NOMO-1 treated with DMSO at 0.1 percent for 48 hours (cell line): ENCODE data around the gene PIGN.

Source experiments
- DNase-seq: peaks from one replicate; lab custom pipeline; 2025; ENCODE audit not compliant: unreplicated experiment; lab: John Stamatoyannopoulos, UW

Gene PIGN

DNA sequence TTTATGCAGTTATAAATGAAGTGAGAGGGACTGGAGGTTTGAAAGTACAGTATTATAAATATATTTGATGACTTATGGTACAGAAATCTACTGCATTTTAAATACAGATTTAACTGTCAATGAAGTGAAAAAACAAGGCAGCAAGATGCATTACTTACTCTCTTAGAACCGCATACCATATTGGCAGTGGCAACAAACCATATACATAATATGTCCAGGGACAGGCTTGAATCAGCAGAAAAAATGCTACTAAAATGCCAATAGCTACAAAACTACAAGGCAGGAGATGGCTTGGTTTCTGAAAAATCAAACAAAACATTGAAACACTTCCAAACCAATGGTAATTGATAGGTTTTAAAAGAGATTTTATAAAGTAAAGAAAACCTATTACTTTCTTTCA is 77.2 kb downstream of the PIGN start:
- DNase-seq, result no peak

DNA sequence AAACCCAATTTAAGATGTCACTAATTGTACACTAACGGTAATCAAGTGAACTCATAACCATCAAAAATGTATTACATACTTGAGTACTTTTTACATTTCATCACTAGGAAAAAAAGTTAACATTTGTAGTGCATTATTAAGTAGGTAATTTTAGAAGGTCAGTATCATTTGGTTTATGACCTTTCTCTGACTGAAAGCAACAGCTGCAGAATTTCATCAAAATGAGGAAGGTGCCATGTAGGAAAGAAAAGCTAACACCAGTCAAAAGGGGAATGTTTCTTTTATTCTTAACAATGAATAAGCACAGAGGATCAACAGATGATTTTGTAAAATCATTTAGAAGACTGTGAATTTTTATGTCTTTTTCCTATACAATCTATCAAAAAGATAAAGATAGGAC is 79.0 kb downstream of the PIGN start:
- DNase-seq, result no peak

DNA sequence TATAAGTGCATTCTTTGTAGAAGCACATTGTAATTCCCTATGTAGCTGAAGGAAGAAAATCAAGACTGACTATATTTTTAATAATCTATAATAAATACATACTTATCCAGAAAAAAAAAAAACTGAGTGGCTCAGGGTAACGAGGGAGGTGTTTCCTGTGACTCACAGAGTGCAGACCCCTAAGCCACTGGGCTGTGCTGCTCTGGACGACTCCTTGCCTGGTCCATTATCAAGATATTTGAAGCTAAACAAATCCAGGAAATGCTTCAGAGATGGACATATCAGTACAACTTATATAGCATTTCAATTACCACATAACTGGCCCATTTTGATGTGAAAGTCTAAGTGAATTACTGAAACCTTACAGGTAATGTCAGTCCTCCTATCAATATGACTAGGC is 80.6 kb downstream of the PIGN start:
- no peak for DNase-seq

DNA sequence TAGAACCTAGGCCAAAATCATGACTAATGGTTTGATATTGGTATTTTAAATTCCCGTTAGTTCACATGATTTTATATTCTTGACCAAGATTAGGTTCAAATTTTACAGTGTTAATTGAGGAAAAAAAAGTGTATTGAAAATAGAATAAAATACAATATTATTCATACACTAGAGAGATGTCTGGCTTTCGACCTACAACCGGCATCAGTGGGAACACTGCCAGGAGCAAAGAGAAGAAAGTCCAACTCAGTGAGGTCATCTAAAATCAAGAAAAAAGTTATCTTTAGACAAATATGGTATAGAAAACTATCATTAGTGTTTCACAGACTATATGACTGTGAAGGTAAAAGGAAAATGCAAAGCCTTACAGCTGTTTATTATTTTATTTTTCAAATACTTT is 81.5 kb downstream of the PIGN start:
- DNase-seq, result no peak

DNA sequence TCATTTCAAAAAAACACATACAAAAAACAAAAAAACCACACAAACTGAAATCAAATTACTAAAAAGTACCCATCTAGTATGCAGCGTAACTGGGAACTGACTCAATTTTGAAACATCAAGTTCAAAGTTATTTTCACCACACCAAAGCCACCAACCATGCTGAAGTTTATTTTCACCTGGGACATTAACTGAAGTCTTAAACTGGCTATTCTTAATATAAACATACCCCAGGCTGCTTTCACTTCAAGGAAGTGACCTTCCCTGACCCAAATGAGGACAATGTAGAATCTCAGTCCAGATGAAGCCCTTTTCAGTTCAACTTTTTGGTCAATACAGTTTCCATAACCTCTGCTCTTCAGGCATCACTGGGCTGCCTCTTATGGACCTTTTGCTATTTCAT is 84.6 kb downstream of the PIGN start:
- DNase-seq, result no peak

DNA sequence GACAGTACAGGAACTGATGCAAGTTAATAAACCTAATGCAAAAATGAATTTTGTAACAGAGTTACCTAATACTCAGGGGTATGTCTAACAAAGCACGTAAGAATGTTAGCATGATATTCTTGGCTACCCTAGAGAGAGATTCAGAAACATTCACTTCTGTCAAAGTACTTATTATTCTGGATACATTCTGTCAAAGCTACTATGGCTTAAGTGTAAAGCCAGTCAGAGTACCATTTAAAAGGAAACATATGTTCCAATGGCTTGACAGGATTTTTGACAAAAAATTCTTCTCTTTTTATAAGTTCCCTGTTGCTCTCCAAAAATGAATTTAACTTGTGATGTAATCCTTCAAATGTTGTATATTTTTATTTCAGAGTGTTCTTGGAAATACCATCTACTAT is 85.5 kb downstream of the PIGN start:
- no peak for DNase-seq

DNA sequence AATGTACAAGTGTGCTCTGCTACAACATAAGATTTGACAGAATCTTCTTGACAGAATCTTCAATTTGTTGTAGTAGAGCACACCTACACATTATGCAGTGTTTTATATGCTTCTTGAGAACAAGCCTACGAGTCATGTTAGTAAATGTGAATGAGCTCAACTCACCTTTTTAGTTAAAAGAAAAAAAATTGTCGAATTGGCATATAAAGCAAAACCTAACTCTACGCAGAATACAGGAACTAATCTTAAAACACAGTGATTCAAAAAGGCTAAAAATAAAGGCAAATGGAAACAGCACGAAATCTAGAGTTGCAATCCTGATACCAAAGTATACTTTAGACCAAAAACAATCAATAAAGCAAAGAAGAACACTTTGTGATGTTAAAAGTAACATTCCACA is 87.9 kb downstream of the PIGN start:
- no peak for DNase-seq

DNA sequence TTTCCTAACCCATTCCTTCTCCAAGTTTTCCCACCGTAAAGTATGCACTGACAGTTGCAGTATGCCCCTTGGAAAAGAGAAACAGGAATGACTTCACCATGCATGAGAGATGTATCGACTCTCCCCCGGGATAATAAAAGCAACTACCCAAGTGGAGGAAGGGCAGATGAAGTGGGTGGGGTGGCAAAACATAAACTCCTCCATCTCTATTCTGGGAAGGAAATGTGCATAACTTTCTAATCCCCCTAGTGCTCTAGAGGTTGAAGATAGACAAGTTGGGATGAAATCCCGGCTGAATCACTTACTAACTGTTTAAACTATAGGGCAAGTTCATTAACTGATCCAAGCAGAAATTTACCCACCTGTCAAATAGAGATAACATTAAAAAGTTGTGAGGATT is 89.2 kb downstream of the PIGN start:
- no peak for DNase-seq

DNA sequence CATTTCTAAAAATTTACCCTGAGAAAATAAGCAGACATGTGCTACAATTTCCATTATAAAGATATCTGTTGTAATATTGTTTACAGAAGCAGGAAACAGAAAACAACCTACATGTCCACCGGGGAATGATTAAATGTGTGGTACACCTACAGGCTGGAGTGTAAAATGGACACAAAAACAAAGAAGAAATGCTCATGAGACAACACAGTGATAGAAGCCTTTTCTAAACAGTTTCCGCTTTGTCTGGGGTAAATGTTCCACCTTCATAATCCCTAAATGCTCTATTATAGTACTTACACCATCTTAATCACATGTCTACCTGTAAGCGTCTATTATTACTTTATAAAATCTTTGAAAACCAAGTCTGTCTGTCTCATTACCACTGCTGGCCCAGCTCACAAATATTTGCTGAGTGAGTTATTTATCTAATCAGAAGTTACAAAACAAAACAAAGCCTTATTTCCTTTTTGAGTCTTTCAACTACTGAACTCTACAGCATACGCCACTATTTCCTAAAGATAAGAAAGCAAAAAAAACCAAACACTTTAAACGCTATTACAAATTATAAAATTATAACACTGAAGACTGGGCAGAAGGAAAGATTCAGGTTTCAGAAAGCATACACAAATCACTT is 95.3 kb downstream of the PIGN start:
- DNase-seq, result no peak

DNA sequence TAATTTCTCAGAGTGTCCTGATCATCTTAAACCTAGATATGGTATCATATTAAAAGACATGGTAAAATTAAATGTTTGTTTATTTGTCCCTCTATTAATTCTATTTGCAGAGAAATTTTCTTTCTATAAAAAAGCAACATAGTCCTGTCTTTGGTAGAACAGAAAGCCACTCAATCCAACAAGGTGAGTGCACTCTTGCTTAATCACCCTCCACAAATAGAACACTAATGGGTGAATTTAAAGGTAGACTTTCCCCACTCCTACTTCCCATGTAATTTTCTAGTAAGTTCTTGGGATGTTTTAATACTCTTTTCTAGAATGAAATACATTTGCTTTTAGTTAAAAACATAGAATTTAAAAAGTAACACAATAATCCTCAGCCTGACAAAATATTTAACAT is 97.7 kb downstream of the PIGN start:
- DNase-seq, result no peak

DNA sequence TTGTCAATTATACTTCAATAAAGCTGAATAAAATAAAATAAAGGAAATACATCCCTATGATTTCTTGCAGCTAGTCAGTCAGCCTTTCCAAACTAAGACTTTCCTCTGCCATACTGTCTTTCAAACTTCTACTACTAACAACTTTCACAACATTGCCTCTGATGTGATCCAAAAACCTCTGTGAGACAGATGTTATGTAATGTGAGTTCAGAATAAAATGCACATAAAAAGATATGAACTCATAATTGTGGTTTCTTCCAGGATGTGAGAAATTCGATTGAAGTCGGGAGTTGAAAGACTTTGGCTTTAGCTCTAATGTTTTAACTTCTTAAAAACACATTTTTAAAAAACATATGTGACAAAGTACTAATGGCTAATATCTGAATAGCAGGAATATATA is 98.7 kb downstream of the PIGN start:
- no peak for DNase-seq

DNA sequence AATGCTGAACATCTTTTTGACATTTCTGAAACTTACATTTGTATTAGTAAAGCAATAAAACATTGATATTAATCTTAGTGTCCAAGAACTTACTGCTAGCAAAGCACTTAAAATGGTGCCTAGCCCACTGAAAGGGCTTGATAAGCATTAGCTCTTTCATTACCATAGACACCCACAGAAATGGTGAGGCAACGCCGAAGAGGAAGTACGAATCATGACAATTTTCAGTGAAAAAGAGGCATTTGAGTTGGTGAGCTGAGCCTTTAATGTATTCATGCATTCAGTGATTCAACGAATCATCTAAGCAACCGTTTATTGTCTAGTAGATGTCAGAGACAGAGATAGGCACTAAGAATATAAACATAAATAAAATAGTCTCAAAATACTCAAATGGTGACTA is 101.1 kb downstream of the PIGN start:
- DNase-seq, result peak; percentile 42

DNA sequence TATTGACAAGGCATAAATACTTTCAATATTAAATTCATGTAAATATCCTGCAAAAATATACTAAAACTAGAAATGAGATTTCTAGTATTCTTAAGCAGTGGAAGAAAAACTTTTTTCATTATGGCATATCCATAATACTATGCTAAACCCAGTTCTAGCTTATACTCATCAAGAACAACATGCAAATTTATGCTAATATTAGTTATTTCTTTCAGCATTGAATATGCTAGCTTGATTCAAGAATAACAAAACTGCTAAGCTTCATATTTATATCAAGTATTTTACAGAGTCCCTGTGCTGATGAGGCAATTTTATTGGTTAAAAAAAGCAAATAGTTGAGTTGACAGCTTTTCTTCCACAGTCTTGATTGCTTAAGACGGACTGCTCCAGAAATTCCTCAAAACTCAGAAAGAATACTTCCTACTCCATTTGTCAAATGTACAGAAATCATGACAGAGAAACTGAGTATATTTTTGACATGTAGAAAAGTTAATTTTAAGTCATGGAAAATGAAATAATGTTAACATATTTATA is 105.0 kb downstream of the PIGN start:
- DNase-seq, result no peak

DNA sequence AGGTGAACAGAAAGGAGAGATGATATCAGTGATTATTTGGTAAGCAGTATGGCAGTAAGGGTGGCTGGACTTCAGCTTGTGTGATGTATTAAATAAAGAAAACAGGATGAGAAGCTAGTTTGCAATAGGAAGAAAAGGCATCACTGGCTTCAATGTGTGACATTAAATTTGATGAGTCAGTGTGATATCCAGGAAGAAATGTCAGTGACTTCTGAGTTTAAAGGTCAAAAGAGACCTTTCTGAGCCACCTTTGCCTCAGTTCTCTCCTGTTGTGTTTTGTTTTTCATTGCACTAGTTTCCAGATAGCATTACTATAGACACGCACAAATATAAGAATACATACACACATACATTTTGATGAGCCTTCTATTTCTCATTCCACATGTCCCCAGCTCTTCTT is 105.6 kb downstream of the PIGN start:
- no peak for DNase-seq

DNA sequence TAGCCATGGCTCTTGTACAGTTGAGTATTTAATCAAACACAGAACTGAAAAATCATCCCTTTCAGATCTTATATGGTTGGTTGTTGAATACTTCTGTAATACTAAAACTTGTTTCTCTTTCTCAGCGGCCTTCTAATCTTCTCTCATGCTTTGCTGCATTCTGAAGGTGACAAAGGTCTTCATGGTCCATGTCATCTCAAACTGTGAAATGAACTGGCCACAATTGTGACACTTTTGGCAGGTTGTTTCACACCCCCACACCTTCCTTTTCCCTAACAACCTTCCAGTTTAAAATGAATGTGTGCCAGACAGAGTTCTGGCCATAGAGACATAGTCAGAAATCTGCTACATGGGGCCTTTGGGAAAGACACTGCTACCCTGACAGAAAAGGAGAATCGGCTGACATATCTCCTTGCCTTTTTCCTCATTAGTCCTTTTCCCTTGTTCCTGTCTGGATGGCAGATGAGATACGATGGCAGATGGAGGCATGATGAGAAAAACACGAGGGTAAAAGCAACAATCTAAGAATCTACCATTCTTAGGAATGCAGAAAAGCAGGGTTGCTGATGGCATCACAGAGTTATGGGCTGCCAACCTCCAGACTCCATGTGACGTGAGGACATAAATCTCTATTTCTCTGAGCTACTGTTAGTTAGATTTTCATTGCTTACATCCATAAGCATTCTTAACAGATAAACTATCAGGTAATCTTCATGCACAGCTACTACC is 106.5 kb downstream of the PIGN start:
- no peak for DNase-seq

DNA sequence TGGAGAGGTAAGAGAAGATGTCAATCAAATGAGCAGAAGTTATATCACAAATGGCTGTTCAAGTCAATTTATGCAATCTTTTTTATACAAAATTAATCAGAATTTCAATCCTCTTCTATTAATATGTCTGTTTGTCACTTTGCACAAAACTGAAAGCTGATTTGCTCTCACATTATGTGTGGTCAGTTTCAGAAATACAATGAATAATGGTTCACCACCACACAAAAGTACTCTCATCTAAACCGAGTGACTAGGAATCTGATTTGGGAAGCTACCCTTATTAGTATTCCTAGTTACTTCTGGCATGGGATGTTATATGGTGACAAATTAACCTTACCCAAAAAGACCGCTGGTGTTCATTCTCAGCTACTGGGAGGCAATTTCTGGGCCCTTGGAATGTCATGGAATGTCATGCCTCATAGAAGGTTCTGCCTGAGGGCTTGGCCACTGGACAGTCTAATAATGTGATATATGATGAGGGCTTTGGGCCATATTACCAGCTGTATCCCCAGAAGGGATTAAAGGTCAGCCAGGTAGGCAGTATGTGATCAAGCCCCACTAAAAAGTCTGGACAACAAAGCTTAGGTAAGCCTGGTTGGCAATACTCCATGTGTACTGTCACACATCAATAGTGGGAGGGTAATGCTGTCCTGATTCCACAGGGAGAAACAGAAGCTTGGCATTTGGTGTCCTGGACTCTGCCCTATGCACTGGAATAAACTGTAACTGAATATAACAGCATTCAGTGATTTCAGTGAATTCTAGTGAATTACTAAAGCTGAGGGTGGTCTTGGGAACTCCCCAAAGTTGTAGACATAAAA is 113.2 kb downstream of the PIGN start:
- no peak for DNase-seq

DNA sequence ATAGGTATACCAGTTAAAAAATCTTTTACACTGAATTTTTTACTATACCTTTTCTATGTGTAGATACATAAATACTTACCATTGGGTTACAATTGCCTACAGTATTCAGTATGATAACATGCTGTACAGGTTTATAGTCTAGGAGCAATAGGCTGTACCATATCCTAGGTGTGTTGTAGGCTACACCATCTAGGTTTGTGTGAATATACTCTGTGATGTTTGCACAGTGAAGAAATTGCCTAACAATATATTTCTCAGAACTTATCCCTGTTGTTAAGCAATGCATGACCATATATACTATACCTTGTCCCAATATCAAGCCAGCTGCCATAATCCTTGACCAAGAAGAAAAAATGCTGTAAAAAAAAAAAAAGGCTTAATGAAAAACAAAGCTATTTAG is 114.5 kb downstream of the PIGN start:
- DNase-seq, result no peak

DNA sequence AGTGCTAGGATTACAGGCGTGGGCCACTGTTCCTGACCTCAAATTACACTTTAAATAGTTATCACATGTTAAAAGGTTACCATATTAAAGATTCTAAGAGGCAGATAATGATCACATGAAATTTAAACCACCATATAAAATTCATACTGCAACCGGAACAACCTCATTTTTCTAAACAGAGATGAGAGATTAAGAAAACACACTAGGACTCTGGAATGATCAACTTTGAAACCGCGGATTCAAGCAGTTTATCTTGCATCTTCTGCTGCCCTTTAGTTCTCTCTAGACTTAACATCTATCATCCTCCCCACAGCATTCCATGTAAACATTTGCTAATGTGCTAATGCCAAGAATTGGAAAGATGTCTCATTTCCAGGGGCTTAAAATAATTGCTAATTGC is 115.8 kb downstream of the PIGN start:
- DNase-seq, result no peak

DNA sequence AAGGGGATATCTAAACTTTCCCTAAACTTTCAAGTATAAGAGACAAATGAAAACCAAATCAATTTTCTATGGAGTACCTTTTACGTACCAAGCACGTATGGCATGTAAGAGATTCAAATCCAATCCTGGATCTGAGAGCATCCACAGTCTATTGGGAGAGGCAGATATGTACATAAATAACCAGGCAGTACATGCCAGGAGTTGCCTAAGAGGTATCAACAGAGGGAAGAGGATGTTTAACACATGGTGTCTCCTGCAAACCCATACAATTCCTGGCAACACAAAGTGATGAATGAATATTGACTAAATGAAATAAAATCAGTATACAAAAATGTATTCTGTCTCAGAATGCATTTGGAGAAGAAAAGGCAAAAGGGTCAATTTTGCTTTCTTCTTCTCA is 116.6 kb downstream of the PIGN start:
- DNase-seq, result no peak

DNA sequence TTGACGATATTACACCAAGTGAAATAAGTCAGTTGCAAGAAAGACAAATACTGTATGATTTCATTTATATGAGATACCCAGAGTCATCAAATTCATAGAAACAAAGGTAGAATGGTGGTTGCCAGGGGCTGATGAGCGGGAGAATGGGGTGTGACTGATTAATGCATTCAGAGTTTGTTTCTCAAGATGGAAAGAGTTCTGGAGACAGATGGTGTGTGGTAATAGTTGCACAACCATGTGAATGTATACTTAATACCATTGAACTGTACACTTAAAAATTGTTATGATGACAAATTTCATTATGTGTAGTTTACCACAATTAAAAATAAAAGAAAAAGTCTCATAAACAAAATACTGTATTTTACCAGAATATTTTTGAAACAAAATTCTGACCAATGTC is 117.3 kb downstream of the PIGN start:
- no peak for DNase-seq

DNA sequence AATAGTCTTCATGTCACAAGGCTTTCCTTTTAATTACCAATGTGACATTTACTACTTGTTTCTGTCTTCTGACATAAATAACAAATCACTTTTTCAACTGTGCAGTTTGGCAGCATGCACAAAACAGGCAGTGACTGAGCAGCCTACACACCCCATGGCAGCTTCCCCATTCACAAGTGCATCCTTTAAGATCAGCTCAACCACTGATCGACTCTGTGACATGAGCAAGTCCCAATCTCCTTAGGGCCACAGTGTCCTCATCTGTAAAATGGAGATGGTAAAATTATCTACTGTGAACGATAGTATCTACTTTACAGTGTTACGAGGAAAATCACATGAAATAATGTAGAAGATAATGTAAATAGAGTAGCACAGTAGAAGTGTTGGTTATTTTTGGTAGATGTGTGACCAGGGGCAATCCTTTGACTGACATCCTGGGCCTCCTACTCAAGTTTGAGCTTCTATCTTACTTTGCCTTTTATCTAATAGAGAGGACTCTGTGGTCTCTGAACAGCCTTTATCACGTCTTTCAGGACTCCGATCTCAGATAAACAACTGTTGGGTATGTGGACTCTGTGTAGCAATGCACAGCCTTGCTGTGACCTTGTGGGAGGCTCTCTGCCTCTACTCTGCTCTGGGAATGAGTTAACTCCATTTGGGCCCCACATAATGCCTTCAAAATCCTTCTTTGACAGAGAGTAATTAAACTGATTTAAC is 120.6 kb downstream of the PIGN start:
- DNase-seq, result no peak
